ENCODE measurements around the gene DENND5B.

The DENND5B gene

DNA sequence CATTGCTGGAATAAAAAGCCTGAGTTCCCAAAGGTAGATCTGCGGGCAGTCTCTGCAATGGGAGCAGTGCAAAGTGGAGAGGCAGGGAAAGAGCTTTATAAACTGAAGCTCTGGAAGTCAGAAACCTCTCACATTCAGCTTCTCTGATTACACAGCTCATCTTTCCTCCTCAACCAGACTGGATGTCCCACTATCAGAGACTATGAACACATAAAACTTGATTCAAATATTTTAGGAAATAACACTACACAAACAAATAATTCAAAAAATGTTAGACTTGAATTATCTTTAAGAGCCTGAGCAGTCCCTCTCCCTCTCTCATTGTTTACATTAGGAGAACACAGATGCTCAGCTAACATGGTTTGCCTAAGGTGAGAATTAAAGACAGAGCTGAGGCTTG lies 72.9 kb downstream of the DENND5B start:
- Mint-ChIP-seq H3K9me3 (no peaks in the 10 kb centered on the region), H3K27me3 (ENCODE audit: low read depth, poor library complexity) (no peaks in the 10 kb centered on the region), H3K36me3 (ENCODE audit: low read depth) (peaks cover 8% of the 10 kb centered on the region), H3K27ac (peak overlapping the region; percentile 98), H3K4me3 (peak overlapping the region; percentile 3), H3K4me1 (peaks cover 70% of the 10 kb centered on the region)
- TF ChIP-seq, protein P1, sequence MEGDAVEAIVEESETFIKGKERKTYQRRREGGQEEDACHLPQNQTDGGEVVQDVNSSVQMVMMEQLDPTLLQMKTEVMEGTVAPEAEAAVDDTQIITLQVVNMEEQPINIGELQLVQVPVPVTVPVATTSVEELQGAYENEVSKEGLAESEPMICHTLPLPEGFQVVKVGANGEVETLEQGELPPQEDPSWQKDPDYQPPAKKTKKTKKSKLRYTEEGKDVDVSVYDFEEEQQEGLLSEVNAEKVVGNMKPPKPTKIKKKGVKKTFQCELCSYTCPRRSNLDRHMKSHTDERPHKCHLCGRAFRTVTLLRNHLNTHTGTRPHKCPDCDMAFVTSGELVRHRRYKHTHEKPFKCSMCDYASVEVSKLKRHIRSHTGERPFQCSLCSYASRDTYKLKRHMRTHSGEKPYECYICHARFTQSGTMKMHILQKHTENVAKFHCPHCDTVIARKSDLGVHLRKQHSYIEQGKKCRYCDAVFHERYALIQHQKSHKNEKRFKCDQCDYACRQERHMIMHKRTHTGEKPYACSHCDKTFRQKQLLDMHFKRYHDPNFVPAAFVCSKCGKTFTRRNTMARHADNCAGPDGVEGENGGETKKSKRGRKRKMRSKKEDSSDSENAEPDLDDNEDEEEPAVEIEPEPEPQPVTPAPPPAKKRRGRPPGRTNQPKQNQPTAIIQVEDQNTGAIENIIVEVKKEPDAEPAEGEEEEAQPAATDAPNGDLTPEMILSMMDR (IDR thresholded peaks at IDR 0.05): no peak
- no peak for DNase-seq

DNA sequence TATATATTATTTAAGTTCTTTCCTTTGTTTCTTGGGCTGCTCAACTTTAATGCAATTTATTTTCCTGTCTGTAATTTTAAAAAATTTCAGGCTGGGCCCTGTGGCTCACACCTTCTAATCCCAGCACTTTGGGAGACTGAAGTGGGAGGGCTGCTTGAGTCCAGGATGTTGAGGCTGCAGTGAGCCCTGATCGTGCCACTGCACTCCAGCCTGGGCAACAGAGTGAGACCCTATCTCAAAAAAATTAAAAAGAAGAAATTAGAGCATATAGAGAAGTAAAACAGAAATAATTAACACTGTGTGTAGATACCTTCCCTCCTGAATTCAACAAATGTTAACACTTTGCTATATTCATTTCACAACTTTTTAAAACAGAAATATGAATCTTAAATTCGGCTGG lies 74.2 kb downstream of the DENND5B start:
- no peaks in the 10 kb centered on the region for H3K27me3 Mint-ChIP-seq (ENCODE audit: low read depth, poor library complexity)
- TF ChIP-seq, protein P1 (IDR thresholded peaks at IDR 0.05): no peak
- no peak for DNase-seq
- H3K4me3 Mint-ChIP-seq: no peak overlapping the region
- H3K27ac Mint-ChIP-seq: peak overlapping the region; percentile 98
- peaks cover 58% of the 10 kb centered on the region for H3K4me1 Mint-ChIP-seq
- H3K9me3 Mint-ChIP-seq: no peaks in the 10 kb centered on the region
- peaks cover 8% of the 10 kb centered on the region for H3K36me3 Mint-ChIP-seq (ENCODE audit: low read depth)

DNA sequence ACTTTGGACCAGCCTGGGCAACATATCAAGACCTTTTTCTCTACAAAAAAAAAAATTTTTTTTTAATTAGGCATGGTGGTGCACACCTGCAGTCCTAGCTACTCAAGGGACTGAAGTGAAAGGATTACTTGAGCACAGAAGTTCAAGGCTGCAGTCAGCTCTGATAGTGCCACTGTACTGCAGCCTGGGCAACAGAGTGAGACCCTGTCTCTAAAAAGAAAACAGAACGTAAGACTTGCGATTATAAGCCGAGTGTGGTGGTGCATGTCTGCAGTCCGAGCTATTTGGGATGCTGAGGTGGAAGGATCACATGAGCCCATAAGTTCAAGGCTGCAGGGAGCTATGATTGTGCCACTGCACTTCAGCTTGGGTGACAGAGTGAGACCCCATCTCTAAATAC lies 76.0 kb downstream of the DENND5B start:
- Mint-ChIP-seq H3K4me1 (peaks cover 44% of the 10 kb centered on the region), H3K4me3 (no peak overlapping the region), H3K9me3 (no peaks in the 10 kb centered on the region), H3K27me3 (ENCODE audit: low read depth, poor library complexity) (no peaks in the 10 kb centered on the region), H3K27ac (no peak overlapping the region), H3K36me3 (ENCODE audit: low read depth) (peaks cover 17% of the 10 kb centered on the region)
- TF ChIP-seq, protein P1 (IDR thresholded peaks at IDR 0.05): no peak
- no peak for DNase-seq

DNA sequence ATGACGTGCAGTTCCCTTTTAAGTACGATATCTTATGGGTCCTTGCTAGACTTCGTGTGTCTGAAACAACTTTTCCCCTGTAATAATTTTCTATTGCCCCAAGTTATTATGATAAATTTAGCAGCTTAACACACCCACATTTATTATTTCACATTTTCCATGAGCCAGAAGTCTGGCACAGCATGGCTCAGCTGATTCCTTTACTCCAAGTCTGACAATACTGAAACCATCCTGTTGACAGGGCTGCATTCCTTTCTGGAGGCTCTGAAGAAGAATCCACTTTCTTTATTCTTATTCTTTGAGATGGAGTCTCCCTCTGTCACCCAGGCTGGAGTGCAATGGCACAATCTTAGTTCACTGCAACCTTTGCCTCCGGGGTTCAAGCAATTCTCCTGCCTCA lies 80.9 kb downstream of the DENND5B start:
- TF ChIP-seq, protein P1 (IDR thresholded peaks at IDR 0.05): no peak
- Mint-ChIP-seq H3K27ac (no peak overlapping the region), H3K4me1 (peaks cover 38% of the 10 kb centered on the region), H3K27me3 (ENCODE audit: low read depth, poor library complexity) (no peaks in the 10 kb centered on the region), H3K9me3 (peaks cover 21% of the 10 kb centered on the region), H3K4me3 (no peak overlapping the region), H3K36me3 (ENCODE audit: low read depth) (peaks cover 23% of the 10 kb centered on the region)
- no peak for DNase-seq

DNA sequence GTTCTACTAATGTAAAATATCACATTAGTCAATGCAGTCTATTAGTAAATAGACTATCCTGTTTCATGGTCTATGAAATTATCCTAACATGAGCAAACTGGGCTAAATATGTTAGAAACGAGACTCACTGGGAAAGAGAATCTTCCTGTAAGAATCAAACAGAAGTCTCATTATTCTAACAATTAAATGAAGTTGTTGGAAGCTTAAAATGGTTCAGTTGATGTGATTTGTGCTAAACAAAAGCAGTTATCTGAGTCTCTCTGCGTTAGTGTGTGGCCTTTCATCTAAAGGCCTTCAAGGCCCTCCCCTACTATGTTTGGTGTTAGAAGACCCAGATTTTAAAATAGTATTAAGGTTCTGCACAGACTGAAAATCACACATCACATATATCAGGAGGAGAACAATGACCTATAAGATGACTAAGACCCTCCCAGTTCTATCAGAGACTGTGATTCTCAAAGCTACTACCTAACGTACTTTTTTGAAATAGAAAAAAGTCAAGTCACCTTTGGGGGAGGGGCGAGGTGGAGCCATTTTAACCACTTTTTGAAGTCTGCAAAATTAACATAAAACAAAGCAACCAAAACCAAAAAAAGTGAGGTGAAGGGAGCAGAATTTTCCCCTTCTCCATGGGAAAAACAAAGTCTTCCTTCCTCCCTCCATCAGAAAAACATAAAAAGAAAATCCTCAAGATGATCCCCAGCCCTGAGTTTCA lies 82.3 kb downstream of the DENND5B start:
- DNase-seq: no peak
- Mint-ChIP-seq H3K9me3 (peaks cover 31% of the 10 kb centered on the region), H3K4me3 (no peak overlapping the region), H3K27me3 (ENCODE audit: low read depth, poor library complexity) (no peaks in the 10 kb centered on the region), H3K36me3 (ENCODE audit: low read depth) (peaks cover 32% of the 10 kb centered on the region), H3K27ac (peak overlapping the region; percentile 88), H3K4me1 (peaks cover 38% of the 10 kb centered on the region)
- TF ChIP-seq, protein P1 (IDR thresholded peaks at IDR 0.05): no peak

DNA sequence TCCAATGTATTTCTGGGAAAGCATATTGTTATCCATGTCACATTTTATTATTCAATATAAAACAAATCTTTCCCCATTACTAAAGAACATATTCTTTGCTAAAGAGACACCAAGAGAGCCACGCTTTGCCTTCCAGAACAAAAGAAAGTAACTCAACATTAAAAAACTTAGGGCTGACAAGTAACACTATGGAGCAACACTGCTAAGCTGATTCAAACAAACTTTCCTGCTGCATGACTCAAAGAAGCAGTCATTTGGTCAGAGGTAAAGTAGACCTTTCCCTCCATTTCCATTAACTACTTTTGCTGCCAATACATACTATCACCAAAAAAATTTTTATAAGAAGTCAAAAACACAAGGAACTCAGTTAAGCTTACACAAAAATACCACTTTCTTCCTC lies 83.0 kb downstream of the DENND5B start:
- no peak overlapping the region for H3K27ac Mint-ChIP-seq
- H3K36me3 Mint-ChIP-seq (ENCODE audit: low read depth): peaks cover 33% of the 10 kb centered on the region
- no peak for DNase-seq
- H3K27me3 Mint-ChIP-seq (ENCODE audit: low read depth, poor library complexity): no peaks in the 10 kb centered on the region
- peaks cover 31% of the 10 kb centered on the region for H3K9me3 Mint-ChIP-seq
- H3K4me1 Mint-ChIP-seq: peaks cover 40% of the 10 kb centered on the region
- TF ChIP-seq, protein P1 (IDR thresholded peaks at IDR 0.05): no peak
- no peak overlapping the region for H3K4me3 Mint-ChIP-seq
